OCI-LY3 (cell line): ENCODE data around the gene ZNF12.

Experiments used
- H2AFZ ChIP-seq: fragments of 200-600, 300-600 bp; shearing (Covaris generic); 2 replicates; pipeline ENCODE4 v1.6.0; 2014; ENCODE audit warnings: antibody characterized with exemption, low read depth, low read length
- H3K27ac ChIP-seq: fragments of 200-600, 300-600 bp; sonication (generic); 2 replicates; pipeline ENCODE4 v1.5.1; 2014; ENCODE audit warnings: mild to moderate bottlenecking, low read length, moderate library complexity, mixed read lengths
- H3K27me3 ChIP-seq: fragments of 200-600, 300-600 bp; sonication (generic); 2 replicates; pipeline ENCODE4 v1.6.1; 2014; ENCODE audit warnings: low read depth, low read length, mixed read lengths
- H3K36me3 ChIP-seq: fragments of 200-600, 300-600 bp; sonication (generic); replicated peaks from 2 replicates; pipeline ENCODE3; 2014; ENCODE audit warnings: low read depth, low read length, mixed read lengths
- H3K4me1 ChIP-seq: fragments of 300-600, 200-600 bp; sonication (generic); 2 replicates; pipeline ENCODE4 v1.6.1; 2014; ENCODE audit warnings: low read length, mixed read lengths
- H3K4me2 ChIP-seq: fragments of 200-600, 300-600 bp; sonication (generic); 2 replicates; pipeline ENCODE4 v1.6.1; 2014; ENCODE audit warnings: low read length, mixed read lengths
- H3K4me3 ChIP-seq: fragments of 300-600, 200-600 bp; sonication (generic); 2 replicates; pipeline ENCODE4 v1.5.1; 2014; ENCODE audit warnings: antibody characterized with exemption, mild to moderate bottlenecking, low read length, moderate library complexity
- H3K79me2 ChIP-seq: fragments of 300-600, 200-600 bp; shearing (Covaris generic); 2 replicates; pipeline ENCODE4 v1.6.1; 2014; ENCODE audit warnings: mild to moderate bottlenecking, low read length, mixed read lengths
- H3K9ac ChIP-seq: fragments of 300-600, 200-600 bp; shearing (Covaris generic); 2 replicates; pipeline ENCODE4 v1.6.0; 2014; ENCODE audit warnings: mild to moderate bottlenecking, low read length, moderate library complexity
- H3K9me3 ChIP-seq: fragments of 200-600, 300-600 bp; shearing (Covaris generic); 2 replicates; pipeline ENCODE4 v1.6.1; 2014; ENCODE audit warnings: low read length, mixed read lengths; ENCODE audit not compliant: insufficient read depth
- H4K20me1 ChIP-seq: fragments of 200-600, 300-600 bp; sonication (generic); 2 replicates; pipeline ENCODE4 v1.6.1; 2016; ENCODE audit warnings: low read length, mixed read lengths; ENCODE audit not compliant: insufficient read depth
- CTCF ChIP-seq: fragments of 200-600, 300-600 bp; sonication (generic); IDR thresholded peaks from 2 replicates; pipeline ENCODE4 v1.5.1; 2014; ENCODE audit warnings: antibody characterized with exemption, low read length, low read depth
- EZH2phosphoT487 ChIP-seq: fragments of 200-600 bp; shearing (Covaris generic); IDR thresholded peaks from 2 replicates; pipeline ENCODE4 v1.6.1; 2018; ENCODE audit warnings: antibody characterized with exemption, mixed run types, low read depth

The ZNF12 gene

GRCh38 chr7:6655636-6656385 is 50.9 kb downstream of the ZNF12 start:
- TF ChIP-seq CTCF (no peak), EZH2phosphoT487 (no peak)
- H3K36me3 ChIP-seq, result peaks cover 34% of the 10 kb centered on the region

GRCh38 chr7:6654842-6655610 is 51.7 kb downstream of the ZNF12 start:
- no peak overlapping the region for H2AFZ ChIP-seq
- H3K4me3 ChIP-seq, result no peak overlapping the region
- H3K36me3 ChIP-seq, result peaks cover 42% of the 10 kb centered on the region
- no peaks in the 10 kb centered on the region for H3K79me2 ChIP-seq
- no peak for TF ChIP-seq CTCF
- no peak for TF ChIP-seq EZH2phosphoT487
- H3K9ac ChIP-seq, result no peak overlapping the region
- H4K20me1 ChIP-seq, result no peaks in the 10 kb centered on the region
- H3K4me2 ChIP-seq, result no peak overlapping the region
- no peaks in the 10 kb centered on the region for H3K27me3 ChIP-seq
- H3K9me3 ChIP-seq, result no peaks in the 10 kb centered on the region
- no peak overlapping the region for H3K27ac ChIP-seq
- H3K4me1 ChIP-seq, result no peaks in the 10 kb centered on the region

More at GRCh38 chr7:6655636-6656385, 50.9 kb downstream of the ZNF12 start:
- Histone ChIP-seq H3K4me3 (no peak overlapping the region), H3K4me1 (no peaks in the 10 kb centered on the region), H2AFZ (no peak overlapping the region), H3K9ac (no peak overlapping the region), H4K20me1 (no peaks in the 10 kb centered on the region), H3K27me3 (no peaks in the 10 kb centered on the region), H3K9me3 (no peaks in the 10 kb centered on the region), H3K4me2 (no peak overlapping the region), H3K79me2 (no peaks in the 10 kb centered on the region), H3K27ac (no peak overlapping the region)

- Histone ChIP-seq H3K4me2 (no peak overlapping the region), H3K9ac (no peak overlapping the region), H3K27me3 (no peaks in the 10 kb centered on the region), H3K27ac (no peak overlapping the region), H3K36me3 (peaks cover 46% of the 10 kb centered on the region), H3K4me3 (no peak overlapping the region), H3K79me2 (no peaks in the 10 kb centered on the region), H2AFZ (no peak overlapping the region), H4K20me1 (no peaks in the 10 kb centered on the region), H3K4me1 (no peaks in the 10 kb centered on the region), H3K9me3 (no peaks in the 10 kb centered on the region)
- TF ChIP-seq CTCF, result no peak
- no peak for TF ChIP-seq EZH2phosphoT487
Measured at GRCh38 chr7:6654113-6654841, 52.5 kb downstream of the ZNF12 start.
